MCF 10A (cell line): ENCODE results near the gene MYO5A. TPM values are rescaled to one million over a fixed set of nuclear protein-coding genes. Genes with fewer than 3 reads are reported as not detected.

ENCODE experiments used
- BruUV-seq: library from RNA; stranded (reverse); fragments of 400-500 nt; replicated peaks from 2 replicates; lab custom pipeline; 2021; lab: Mats Ljungman, UMichigan
- CTCF ChIA-PET: fragments of 300-600 bp; sonication (Branson Sonifier 250); formaldehyde crosslinking; extraction: SDS; loops from one replicate; lab custom pipeline; 2021; ENCODE audit warnings: antibody characterized with exemption, inconsistent platforms; lab: Yijun Ruan, JAX
- POLR2A ChIA-PET: fragments of 300-600, 350-650 bp; sonication (Branson Sonifier 250); formaldehyde crosslinking; extraction: SDS; loops from one replicate; lab custom pipeline; 2020; ENCODE audit warnings: antibody characterized with exemption, inconsistent platforms; lab: Yijun Ruan, JAX
- DNase-seq: peaks from one replicate; pipeline ENCODE4 v3.0.0-alpha.2; 2018; ENCODE audit not compliant: unreplicated experiment
- H3K27ac Mint-ChIP-seq: one replicate; pipeline ENCODE4 v1.8.0; 2022; ENCODE audit warnings: mild to moderate bottlenecking, low read depth, mixed read lengths; ENCODE audit not compliant: unreplicated experiment
- H3K27me3 Mint-ChIP-seq: one replicate; pipeline ENCODE4 v1.8.0; 2022; ENCODE audit warnings: mixed read lengths; ENCODE audit not compliant: insufficient read depth, unreplicated experiment
- H3K36me3 Mint-ChIP-seq: one replicate; pipeline ENCODE4 v1.8.0; 2022; ENCODE audit warnings: mild to moderate bottlenecking, moderate library complexity, mixed read lengths; ENCODE audit not compliant: insufficient read depth, unreplicated experiment
- H3K4me1 Mint-ChIP-seq: one replicate; pipeline ENCODE4 v1.8.0; 2022; ENCODE audit warnings: mixed read lengths; ENCODE audit not compliant: insufficient read depth, unreplicated experiment
- H3K4me3 Mint-ChIP-seq: one replicate; pipeline ENCODE4 v1.8.0; 2022; ENCODE audit warnings: mild to moderate bottlenecking, moderate library complexity, mixed read lengths; ENCODE audit not compliant: unreplicated experiment
- H3K9me3 Mint-ChIP-seq: one replicate; pipeline ENCODE4 v1.8.0; 2022; ENCODE audit warnings: mixed read lengths; ENCODE audit not compliant: unreplicated experiment
- CTCF ChIP-seq: fragments of 200-600 bp; IDR thresholded peaks from one replicate; pipeline ENCODE4 v1.8.0; 2022; ENCODE audit warnings: antibody characterized with exemption, mild to moderate bottlenecking; ENCODE audit not compliant: unreplicated experiment
- intact Hi-C: fragments of 100-400 bp; cut with micrococcal nuclease; formaldehyde crosslinking; loops from 2 replicates; pipeline ENCODE4 v1.14.1; 2022
- microRNA-seq: library from miRNA; unstranded; fragments of <30 nt; microRNA quantifications from one replicate; pipeline ENCODE4 v1.2.0, GENCODE V29; 2022
- total RNA-seq: library from RNA; stranded (reverse); gene quantifications from 2 replicates; pipeline ENCODE4 v1.2.3, GENCODE V29; 2022

MYO5A gene
- total RNA-seq, 1 experiment from 2014 or later = 28.9 TPM

- peak; percentile 42 for DNase-seq
- CTCF ChIA-PET = interaction anchor here (0.6 to 7.6 kb wide), 16 partner anchors 8 to 1550 kb away, joined by 3 to 62 read pairs (median 7); no protein-coding TSS in a partner anchor
- Mint-ChIP-seq H3K36me3 (peaks cover 24% of the 10 kb centered on the region), H3K4me3 (no peak overlapping the region), H3K27me3 (no peaks in the 10 kb centered on the region), H3K4me1 (peaks cover 48% of the 10 kb centered on the region), H3K9me3 (no peaks in the 10 kb centered on the region), H3K27ac (peak overlapping the region; percentile 19)
- POLR2A ChIA-PET = interaction anchor here (0.8 to 1.9 kb wide), 4 partner anchors 31 to 311 kb away, joined by 4 to 12 read pairs (median 6); partner anchors contain the start of genes ARPP19 and MYO5C
- no peak for TF ChIP-seq CTCF
- BruUV-seq = no TSS peak
- intact Hi-C loops = loop anchor here (2.0 to 5.0 kb wide), 3 partner anchors 40 to 421 kb away; partner anchors contain the start of genes ATOSA and MYO5C
Observed at GRCh38 chr15:52257734-52258062, 271.0 kb downstream of the MYO5A start.

Small RNA genes within 50 kb of the gene (microRNA-seq; reads per million reads assigned to microRNA genes)
- gene MIR1266 = 5.2 reads per million, percentile 36 among the genes with 10 or more reads in this experiment

Other genes with a start within 250 kb of the MYO5A start
- 25.7 and 29.4 TPM in 2 replicates for gene MYO5C, start 233.1 kb downstream of the MYO5A start, total RNA-seq
- gene ARPP19, start 40.1 kb upstream of the MYO5A start, total RNA-seq = 172 and 213 TPM in 2 replicates
- gene ATOSA, start 150.5 kb upstream of the MYO5A start, total RNA-seq = 21.3 and 27.6 TPM in 2 replicates